Uterus (tissue), 4 donors: ENCODE data around the gene APOB. TPM values are rescaled to one million over a fixed set of nuclear protein-coding genes. Genes with fewer than 3 reads are reported as not detected.

Experiments used
- DNase-seq, 2 donors: peaks; one replicate each; pipeline ENCODE4 v3.0.0-alpha.2; 2019 to 2020
- H3K27ac ChIP-seq, 2 donors: fragments of 200-600 bp; sonication (generic); 1 replicate in 1 of 2; 2 replicates in 1 of 2; pipeline ENCODE4 v1.5.1; 2016 to 2018
- H3K27me3 ChIP-seq, 2 donors: fragments of 200-600 bp; sonication (generic); one replicate each; pipeline ENCODE4 v1.5.1; 2018 to 2019; ENCODE audit warnings: control low read depth in 1 of 2
- H3K36me3 ChIP-seq, 2 donors: fragments of 200-600 bp; sonication (generic); one replicate each; pipeline ENCODE4 v1.5.1; 2019; ENCODE audit warnings: control low read depth in 1 of 2
- H3K4me1 ChIP-seq, 2 donors: fragments of 200-600 bp; sonication (generic); one replicate each; pipeline ENCODE4 v1.5.1; 2018 to 2019; ENCODE audit warnings: control low read depth in 1 of 2
- H3K4me3 ChIP-seq, 2 donors: fragments of 200-600 bp; sonication (generic); 1 replicate in 1 of 2; 2 replicates in 1 of 2; pipeline ENCODE4 v1.5.1; 2018 to 2019; ENCODE audit warnings: mild to moderate bottlenecking in 1 of 2
- H3K9me3 ChIP-seq, 2 donors: fragments of 200-600 bp; sonication (generic); one replicate each; pipeline ENCODE4 v1.5.1; 2019; ENCODE audit warnings: control low read depth in 1 of 2
- CTCF ChIP-seq, 4 experiments: fragments of 200-600 bp in 2 of 4; fragments of 450-650 bp in 2 of 4; sonication (generic) in 2 of 4; IDR thresholded peaks; one replicate each; pipeline ENCODE4 v1.5.1; 2016 to 2019; ENCODE audit warnings: antibody characterized with exemption in 4 of 4, mild to moderate bottlenecking in 2 of 4, moderate library complexity in 1 of 4
- POLR2A ChIP-seq, 2 donors: fragments of 450-650 bp; IDR thresholded peaks; one replicate each; pipeline ENCODE4 v1.6.1; 2016; ENCODE audit warnings: antibody characterized with exemption in 2 of 2, mild to moderate bottlenecking in 1 of 2, moderate library complexity in 1 of 2
- intact Hi-C: fragments of 100-400 bp; cut with DNase I; formaldehyde crosslinking; loops from one replicate; pipeline ENCODE4 v1.15.1; 2023; ENCODE audit warnings: low total_unique reads
- total RNA-seq, 4 donors: library from RNA; depleted of rRNA in 3 of 4; stranded (reverse); fragments of >200 nt in 3 of 4; gene quantifications; one replicate each; pipeline versions ENCODE4 v1.1.0 to v1.2.4, GENCODE V29; 2014 to 2023
- donor health status: DM: yes; HTN: yes; CAD: no.

Gene APOB
- total RNA-seq, 4 donors from 2014 or later: 0.41 to 0.55 TPM; not detected in 2

GRCh38 chr2:21072477-21073242 lies 28.8 kb upstream of the APOB start:
- Histone ChIP-seq H3K27me3 (no peaks in the 10 kb centered on the region), H3K9me3 (no peaks in the 10 kb centered on the region), H3K4me1 (no peaks in the 10 kb centered on the region), H3K36me3 (no peaks in the 10 kb centered on the region), H3K27ac (no peak overlapping the region), H3K4me3 (no peak overlapping the region)
- no peak for DNase-seq
- TF ChIP-seq POLR2A (IDR thresholded peaks at IDR 0.05): no peak
- no peak for TF ChIP-seq CTCF (IDR thresholded peaks at IDR 0.05)
- intact Hi-C loops: no loop called here

GRCh38 chr2:21070341-21071257 lies 26.7 kb upstream of the APOB start:
- no peak for DNase-seq
- H3K27me3 ChIP-seq: no peaks in the 10 kb centered on the region
- H3K4me3 ChIP-seq: no peak overlapping the region
- no peaks in the 10 kb centered on the region for H3K9me3 ChIP-seq
- intact Hi-C loops: no loop called here
- H3K4me1 ChIP-seq: no peaks in the 10 kb centered on the region
- no peak overlapping the region for H3K27ac ChIP-seq
- TF ChIP-seq POLR2A (IDR thresholded peaks at IDR 0.05) (no peak), CTCF (IDR thresholded peaks at IDR 0.05) (no peak)
- H3K36me3 ChIP-seq: no peaks in the 10 kb centered on the region

DNA sequence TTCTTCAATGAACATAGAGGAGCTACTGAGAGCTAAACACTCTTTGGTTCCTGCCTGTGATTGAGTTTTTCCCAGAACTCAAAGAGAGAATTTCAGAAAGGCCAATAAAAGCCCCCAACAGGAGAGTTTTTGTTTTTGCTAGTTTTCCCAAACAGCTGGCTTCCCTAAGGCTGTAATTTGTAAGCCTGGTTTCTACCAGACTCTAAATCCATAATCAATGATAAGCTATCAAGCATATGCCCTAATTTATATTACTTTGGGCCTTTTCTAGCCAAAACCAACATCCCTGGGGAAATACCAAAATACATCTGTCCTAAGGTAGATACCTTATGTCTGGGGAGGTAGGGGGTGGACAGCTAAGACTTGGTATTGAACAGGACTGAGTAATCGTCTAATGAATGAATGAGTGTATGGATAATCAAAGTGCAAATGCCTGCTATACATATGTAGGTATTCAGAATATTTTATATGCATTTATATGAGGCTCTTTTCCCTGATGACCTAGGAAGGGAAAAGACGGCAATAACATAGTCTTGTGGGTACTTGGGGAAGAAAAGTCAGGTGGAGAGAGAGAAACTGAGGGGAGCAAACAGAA lies 26.0 kb upstream of the APOB start:
- no peak overlapping the region for H3K4me3 ChIP-seq
- no peaks in the 10 kb centered on the region for H3K4me1 ChIP-seq
- H3K9me3 ChIP-seq: no peaks in the 10 kb centered on the region
- no peak for DNase-seq
- TF ChIP-seq POLR2A (IDR thresholded peaks at IDR 0.05) (no peak), CTCF (IDR thresholded peaks at IDR 0.05) (no peak)
- no peaks in the 10 kb centered on the region for H3K36me3 ChIP-seq
- intact Hi-C loops: no loop called here
- no peak overlapping the region for H3K27ac ChIP-seq
- no peaks in the 10 kb centered on the region for H3K27me3 ChIP-seq

DNA sequence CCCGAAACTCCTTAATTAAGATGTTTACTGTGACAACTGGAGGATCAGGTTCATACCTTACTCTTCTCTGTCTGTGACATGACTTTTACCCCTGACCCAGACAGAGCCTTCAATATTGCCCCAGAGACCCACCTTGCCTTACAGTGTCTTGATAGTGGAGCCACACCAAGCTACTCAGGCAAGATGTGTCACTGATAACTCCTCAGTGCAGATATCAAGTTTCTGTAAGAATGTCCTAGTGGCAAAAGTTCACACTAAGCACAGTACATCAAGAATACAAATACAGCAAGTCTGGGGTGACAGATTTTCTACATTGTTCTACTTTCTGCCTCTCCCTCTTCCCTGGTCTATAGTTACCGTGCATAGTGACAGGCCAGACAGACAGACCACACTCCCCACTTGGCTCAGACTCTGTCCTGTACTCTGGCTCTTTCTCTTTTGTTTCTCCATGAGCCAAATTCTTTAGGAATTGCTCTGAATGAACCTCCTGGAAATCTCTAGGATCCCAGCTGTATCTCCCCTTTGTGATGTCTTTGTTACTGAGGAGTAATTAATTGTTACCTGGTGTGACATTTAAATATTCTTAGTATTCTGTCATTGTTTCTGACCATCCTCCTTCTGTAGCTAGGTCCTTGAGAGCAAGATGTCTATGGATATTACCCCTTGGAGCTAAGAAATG lies 24.1 kb upstream of the APOB start:
- DNase-seq: no peak
- no peaks in the 10 kb centered on the region for H3K9me3 ChIP-seq
- no peaks in the 10 kb centered on the region for H3K36me3 ChIP-seq
- H3K4me3 ChIP-seq: no peak overlapping the region
- no peaks in the 10 kb centered on the region for H3K4me1 ChIP-seq
- H3K27me3 ChIP-seq: no peaks in the 10 kb centered on the region
- TF ChIP-seq CTCF (IDR thresholded peaks at IDR 0.05) (no peak), POLR2A (IDR thresholded peaks at IDR 0.05) (no peak)
- intact Hi-C loops: no loop called here
- H3K27ac ChIP-seq: no peak overlapping the region
